Fibroblast of skin of right biceps (primary cell): ENCODE data around the gene RRBP1.

Experiments
- DNase-seq: peaks from one replicate; pipeline ENCODE4 v3.0.0-alpha.2; 2013

Gene RRBP1

GRCh38 chr20:17682103-17682888, at the start of gene RRBP1:
TSS of gene RRBP1 (minus strand) at chr20:17682242. CDS start at chr20:17660507, 21,735 bp downstream.
- peak; percentile 99 for DNase-seq

- DNase-seq, result no peak
Measured at GRCh38 chr20:17731233-17731632, 49.2 kb upstream of the RRBP1 start.

- no peak for DNase-seq
Measured at GRCh38 chr20:17730071-17730470, 48.0 kb upstream of the RRBP1 start.

GRCh38 chr20:17728074-17728473, 46.0 kb upstream of the RRBP1 start:
- no peak for DNase-seq

GRCh38 chr20:17727351-17727750, 45.3 kb upstream of the RRBP1 start:
- no peak for DNase-seq

GRCh38 chr20:17726902-17727301, 44.9 kb upstream of the RRBP1 start:
- DNase-seq, result no peak

- no peak for DNase-seq
Measured at GRCh38 chr20:17725094-17725835, 43.2 kb upstream of the RRBP1 start.

GRCh38 chr20:17723301-17723691, 41.3 kb upstream of the RRBP1 start:
- DNase-seq, result no peak

GRCh38 chr20:17722493-17723300, 40.7 kb upstream of the RRBP1 start:
- DNase-seq, result no peak

GRCh38 chr20:17721802-17722486, 39.9 kb upstream of the RRBP1 start:
- no peak for DNase-seq

GRCh38 chr20:17720755-17721154, 38.7 kb upstream of the RRBP1 start:
- no peak for DNase-seq

GRCh38 chr20:17716331-17716730, 34.3 kb upstream of the RRBP1 start:
- no peak for DNase-seq

GRCh38 chr20:17715075-17715474, 33.0 kb upstream of the RRBP1 start:
- DNase-seq, result no peak

GRCh38 chr20:17714597-17714996, 32.6 kb upstream of the RRBP1 start:
- no peak for DNase-seq

GRCh38 chr20:17712708-17713107, 30.7 kb upstream of the RRBP1 start:
- no peak for DNase-seq

GRCh38 chr20:17712201-17712600, 30.2 kb upstream of the RRBP1 start:
- no peak for DNase-seq

- DNase-seq, result no peak
Measured at GRCh38 chr20:17711267-17711627, 29.2 kb upstream of the RRBP1 start.

GRCh38 chr20:17710379-17711266, 28.6 kb upstream of the RRBP1 start:
- DNase-seq, result peak; percentile 5

GRCh38 chr20:17709361-17710293, 27.6 kb upstream of the RRBP1 start:
- DNase-seq, result no peak

GRCh38 chr20:17708675-17709360, 26.8 kb upstream of the RRBP1 start:
- no peak for DNase-seq
